ENCODE measurements around the gene PLEKHJ1. TPM values are rescaled to one million over a fixed set of nuclear protein-coding genes. Genes with fewer than 3 reads are reported as not detected.
A peak's percentile ranks its signal among the peaks of the same experiment; 100 is the strongest.

Gene PLEKHJ1
- total and polyA plus RNA-seq, 5 donors, result 39.9 to 65.2 (median 46.3) TPM

- intact Hi-C loops (cut with DNase I), result no loop called here
- Histone ChIP-seq H3K4me1 (ENCODE audit: control insufficient read depth, insufficient read depth, low read length) (peaks cover 10% of the 10 kb centered on the region), H3K27ac (ENCODE audit: low read length) (no peak overlapping the region), H3K4me3 (ENCODE audit: low read length) (no peak overlapping the region), H3K27me3 (ENCODE audit: control insufficient read depth, insufficient read depth) (no peaks in the 10 kb centered on the region), H3K9me3 (ENCODE audit: control insufficient read depth, low read length) (no peaks in the 10 kb centered on the region)
- no peak for ATAC-seq
- no peak for DNase-seq
- 96% methylated on average over 17 of the region's 17 CpGs for WGBS
Measured at GRCh38 chr19:2192862-2193261, 43.3 kb downstream of the PLEKHJ1 start.

GRCh38 chr19:2191456-2192310, 44.4 kb downstream of the PLEKHJ1 start:
- no peak for DNase-seq
- Histone ChIP-seq H3K4me1 (ENCODE audit: control insufficient read depth, insufficient read depth, low read length) (peaks cover 16% of the 10 kb centered on the region), H3K4me3 (ENCODE audit: low read length) (no peak overlapping the region), H3K9me3 (ENCODE audit: control insufficient read depth, low read length) (no peaks in the 10 kb centered on the region), H3K27me3 (ENCODE audit: control insufficient read depth, insufficient read depth) (no peaks in the 10 kb centered on the region), H3K27ac (ENCODE audit: low read length) (no peak overlapping the region)
- no peak for ATAC-seq
- intact Hi-C loops (cut with DNase I), result no loop called here
- 93% methylated on average over 32 of the region's 32 CpGs for WGBS

DNA sequence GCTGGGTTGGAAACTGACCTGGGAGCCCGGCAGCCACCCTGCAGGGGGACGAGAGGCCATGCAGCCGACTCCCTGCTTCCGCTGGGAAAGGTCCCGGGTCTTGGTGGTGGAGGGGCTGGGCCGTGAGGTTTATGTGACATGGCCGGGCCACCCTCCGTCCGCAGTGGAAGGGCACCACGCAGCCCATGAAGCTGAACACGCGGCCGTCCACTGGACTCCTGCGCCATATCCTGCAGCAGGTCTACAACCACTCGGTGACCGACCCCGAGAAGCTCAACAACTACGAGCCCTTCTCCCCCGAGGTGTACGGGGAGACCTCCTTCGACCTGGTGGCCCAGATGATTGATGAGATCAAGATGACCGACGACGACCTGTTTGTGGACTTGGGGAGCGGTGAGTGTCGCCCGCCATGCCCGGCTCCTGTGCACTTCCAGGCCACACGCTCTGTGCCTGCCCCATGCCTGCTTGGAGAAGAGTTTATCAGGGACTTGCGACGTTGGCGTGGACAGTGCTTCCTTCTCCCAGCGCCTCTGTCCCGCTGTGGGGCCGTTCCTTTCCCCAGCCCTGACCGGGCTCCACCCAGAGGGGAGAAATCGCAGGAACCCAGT, 45.2 kb downstream of the PLEKHJ1 start:
- H3K27ac ChIP-seq (ENCODE audit: low read length), result no peak overlapping the region
- no peak for DNase-seq
- H3K4me3 ChIP-seq (ENCODE audit: low read length), result no peak overlapping the region
- H3K4me1 ChIP-seq (ENCODE audit: control insufficient read depth, insufficient read depth, low read length), result peaks cover 22% of the 10 kb centered on the region
- ATAC-seq, result no peak
- intact Hi-C loops (cut with DNase I), result no loop called here
- 89% methylated on average over 37 of the region's 37 CpGs for WGBS
- no peaks in the 10 kb centered on the region for H3K9me3 ChIP-seq (ENCODE audit: control insufficient read depth, low read length)
- H3K27me3 ChIP-seq (ENCODE audit: control insufficient read depth, insufficient read depth), result no peaks in the 10 kb centered on the region

- Histone ChIP-seq H3K27me3 (ENCODE audit: control insufficient read depth, insufficient read depth) (no peaks in the 10 kb centered on the region), H3K9me3 (ENCODE audit: control insufficient read depth, low read length) (no peaks in the 10 kb centered on the region), H3K4me1 (ENCODE audit: control insufficient read depth, insufficient read depth, low read length) (peaks cover 26% of the 10 kb centered on the region), H3K27ac (ENCODE audit: low read length) (no peak overlapping the region), H3K4me3 (ENCODE audit: low read length) (no peak overlapping the region)
- 79% methylated on average over 16 of the region's 16 CpGs for WGBS
- ATAC-seq (no peak), DNase-seq (no peak)
- intact Hi-C loops (cut with DNase I), result no loop called here
Measured at GRCh38 chr19:2189880-2190279, 46.2 kb downstream of the PLEKHJ1 start.

DNA sequence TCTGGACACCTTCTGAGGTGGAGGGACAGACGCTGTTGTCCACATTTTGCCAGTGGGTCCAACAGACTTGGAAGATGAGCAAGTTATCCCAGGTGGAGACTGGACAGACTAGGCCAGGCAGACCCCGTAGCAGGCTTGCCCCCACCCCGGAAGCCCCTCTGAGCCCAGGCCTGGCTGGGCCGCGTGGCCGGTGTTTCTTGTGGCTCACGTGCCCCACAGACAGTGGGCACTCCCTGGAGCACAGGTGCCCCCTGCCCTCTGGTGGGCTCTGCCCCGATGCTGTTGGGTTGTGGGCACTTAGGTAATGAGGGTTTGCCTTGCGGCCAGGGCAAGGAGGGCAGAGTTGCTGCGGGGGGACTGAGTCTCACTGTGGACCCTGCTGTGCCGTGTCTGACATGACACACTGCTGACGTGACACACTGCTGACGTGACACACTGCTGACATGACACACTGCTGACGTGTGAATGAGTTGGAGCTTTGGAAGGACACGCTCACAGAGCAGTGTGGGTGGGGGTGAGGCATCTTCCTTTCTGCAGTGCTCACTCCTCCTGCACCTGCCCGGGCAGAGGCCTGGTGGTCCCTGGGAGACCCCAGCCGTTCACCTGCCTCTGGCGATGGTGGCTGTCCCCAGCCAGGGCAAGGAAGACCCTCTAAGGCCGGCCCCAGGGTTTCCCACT, 47.3 kb downstream of the PLEKHJ1 start:
- no peak overlapping the region for H3K27ac ChIP-seq (ENCODE audit: low read length)
- intact Hi-C loops (cut with DNase I), result no loop called here
- no peaks in the 10 kb centered on the region for H3K9me3 ChIP-seq (ENCODE audit: control insufficient read depth, low read length)
- no peak overlapping the region for H3K4me3 ChIP-seq (ENCODE audit: low read length)
- H3K4me1 ChIP-seq (ENCODE audit: control insufficient read depth, insufficient read depth, low read length), result peaks cover 26% of the 10 kb centered on the region
- WGBS, result 83% methylated on average over 19 of the region's 19 CpGs
- DNase-seq (no peak), ATAC-seq (no peak)
- no peaks in the 10 kb centered on the region for H3K27me3 ChIP-seq (ENCODE audit: control insufficient read depth, insufficient read depth)

DNA sequence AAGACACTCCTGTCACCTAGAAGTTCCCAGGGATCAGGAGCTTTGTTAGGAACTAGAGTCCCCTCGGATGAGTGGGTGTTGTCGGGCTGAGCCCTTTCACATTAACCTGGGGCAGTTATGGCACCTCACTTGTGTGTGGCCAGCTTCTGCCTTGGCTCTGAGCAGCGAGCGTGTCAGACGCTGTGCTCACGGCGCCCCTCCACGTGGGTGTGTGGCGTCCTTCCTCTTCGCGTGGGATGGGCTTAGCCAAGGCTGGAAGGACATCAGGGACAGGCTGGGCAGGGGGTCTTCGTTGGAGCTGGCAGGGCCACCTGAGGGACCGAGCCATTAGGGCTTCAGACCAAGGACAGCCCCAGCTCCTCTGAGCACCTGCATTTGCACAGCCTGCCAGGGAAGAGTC, 49.0 kb downstream of the PLEKHJ1 start:
- Histone ChIP-seq H3K4me3 (ENCODE audit: low read length) (no peak overlapping the region), H3K27ac (ENCODE audit: low read length) (peak overlapping the region; percentile 96), H3K9me3 (ENCODE audit: control insufficient read depth, low read length) (no peaks in the 10 kb centered on the region), H3K4me1 (ENCODE audit: control insufficient read depth, insufficient read depth, low read length) (peaks cover 26% of the 10 kb centered on the region), H3K27me3 (ENCODE audit: control insufficient read depth, insufficient read depth) (no peaks in the 10 kb centered on the region)
- DNase-seq, result peak in 1 of 3 donors; percentile 70
- intact Hi-C loops (cut with DNase I), result no loop called here
- no peak for ATAC-seq
- WGBS, result 54% methylated on average over 13 of the region's 13 CpGs

GRCh38 chr19:2186071-2186846, 49.9 kb downstream of the PLEKHJ1 start:
- peak; percentile 90 to 96 (median 95) for DNase-seq
- intact Hi-C loops (cut with DNase I), result no loop called here
- Histone ChIP-seq H3K27me3 (ENCODE audit: control insufficient read depth, insufficient read depth) (no peaks in the 10 kb centered on the region), H3K9me3 (ENCODE audit: control insufficient read depth, low read length) (no peaks in the 10 kb centered on the region), H3K27ac (ENCODE audit: low read length) (peak overlapping the region; percentile 96), H3K4me3 (ENCODE audit: low read length) (no peak overlapping the region), H3K4me1 (ENCODE audit: control insufficient read depth, insufficient read depth, low read length) (peaks cover 26% of the 10 kb centered on the region)
- 22% methylated on average over 28 of the region's 28 CpGs for WGBS
- peak; percentile 91 to 92 for ATAC-seq

DNA sequence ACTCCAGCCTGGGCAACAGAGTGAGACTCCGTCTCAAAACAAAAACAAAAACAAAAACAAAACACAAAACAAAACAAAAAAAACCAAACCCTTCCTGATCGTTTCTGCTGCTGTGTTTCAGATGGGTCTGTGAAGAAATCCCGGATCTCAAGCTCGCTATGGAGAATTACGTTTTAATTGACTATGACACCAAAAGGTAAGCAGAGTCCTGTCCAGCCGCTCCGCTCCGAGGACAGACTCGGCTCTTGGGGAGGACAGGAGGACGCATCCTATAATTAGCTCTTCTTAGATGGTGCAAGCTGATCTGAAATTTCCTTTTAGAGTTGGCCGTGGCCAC, 50.4 kb downstream of the PLEKHJ1 start:
- WGBS, result 14% methylated on average over 11 of the region's 11 CpGs
- no peaks in the 10 kb centered on the region for H3K27me3 ChIP-seq (ENCODE audit: control insufficient read depth, insufficient read depth)
- H3K27ac ChIP-seq (ENCODE audit: low read length), result peak overlapping the region; percentile 80
- intact Hi-C loops (cut with DNase I), result no loop called here
- ATAC-seq (no peak), DNase-seq (no peak)
- peaks cover 26% of the 10 kb centered on the region for H3K4me1 ChIP-seq (ENCODE audit: control insufficient read depth, insufficient read depth, low read length)
- no peaks in the 10 kb centered on the region for H3K9me3 ChIP-seq (ENCODE audit: control insufficient read depth, low read length)
- no peak overlapping the region for H3K4me3 ChIP-seq (ENCODE audit: low read length)

DNA sequence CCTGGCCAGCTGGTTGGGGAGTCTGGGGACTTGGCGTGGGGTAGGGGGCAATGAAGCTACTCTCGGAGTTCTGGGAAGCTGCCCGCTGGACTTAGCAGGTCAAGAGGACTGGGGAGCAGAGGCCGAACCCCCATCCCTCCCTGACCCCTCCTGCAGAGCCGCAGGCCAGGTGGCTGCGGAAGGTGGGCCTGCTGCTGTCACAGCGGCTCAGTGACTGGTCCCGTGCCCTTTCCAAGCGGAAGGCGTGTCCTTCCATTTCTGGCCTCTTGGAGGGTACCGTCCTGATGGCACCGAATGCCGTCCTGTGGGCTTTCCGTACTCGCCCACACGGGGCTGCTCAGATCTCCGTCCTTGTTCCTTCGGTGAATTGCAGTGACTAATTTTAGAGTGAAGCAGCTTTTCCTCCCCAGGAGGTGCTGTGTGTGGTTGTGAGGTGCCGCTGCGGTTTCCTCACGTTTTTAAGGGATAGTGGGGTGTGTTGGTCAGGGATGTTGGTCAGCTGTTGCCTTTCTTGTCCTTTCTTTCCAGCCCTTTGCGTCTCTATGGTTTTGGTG, 51.6 kb downstream of the PLEKHJ1 start:
- no peak for ATAC-seq

More for the DNA sequence above, 51.6 kb downstream of the PLEKHJ1 start:
- no peak for DNase-seq
- Histone ChIP-seq H3K4me1 (ENCODE audit: control insufficient read depth, insufficient read depth, low read length) (peaks cover 26% of the 10 kb centered on the region), H3K27ac (ENCODE audit: low read length) (no peak overlapping the region), H3K4me3 (ENCODE audit: low read length) (no peak overlapping the region), H3K9me3 (ENCODE audit: control insufficient read depth, low read length) (no peaks in the 10 kb centered on the region), H3K27me3 (ENCODE audit: control insufficient read depth, insufficient read depth) (no peaks in the 10 kb centered on the region)
- 75% methylated on average over 22 of the region's 22 CpGs for WGBS
- intact Hi-C loops (cut with DNase I), result no loop called here

All from right cardiac atrium (tissue), 5 donors.